Measurements from ENCODE around the gene TTC27. TPM values are rescaled to one million over a fixed set of nuclear protein-coding genes. Genes with fewer than 3 reads are reported as not detected.

Gene TTC27
- total RNA-seq, 4 donors from 2014 or later: 10.5 to 46.2 (median 17.9) TPM

DNA sequence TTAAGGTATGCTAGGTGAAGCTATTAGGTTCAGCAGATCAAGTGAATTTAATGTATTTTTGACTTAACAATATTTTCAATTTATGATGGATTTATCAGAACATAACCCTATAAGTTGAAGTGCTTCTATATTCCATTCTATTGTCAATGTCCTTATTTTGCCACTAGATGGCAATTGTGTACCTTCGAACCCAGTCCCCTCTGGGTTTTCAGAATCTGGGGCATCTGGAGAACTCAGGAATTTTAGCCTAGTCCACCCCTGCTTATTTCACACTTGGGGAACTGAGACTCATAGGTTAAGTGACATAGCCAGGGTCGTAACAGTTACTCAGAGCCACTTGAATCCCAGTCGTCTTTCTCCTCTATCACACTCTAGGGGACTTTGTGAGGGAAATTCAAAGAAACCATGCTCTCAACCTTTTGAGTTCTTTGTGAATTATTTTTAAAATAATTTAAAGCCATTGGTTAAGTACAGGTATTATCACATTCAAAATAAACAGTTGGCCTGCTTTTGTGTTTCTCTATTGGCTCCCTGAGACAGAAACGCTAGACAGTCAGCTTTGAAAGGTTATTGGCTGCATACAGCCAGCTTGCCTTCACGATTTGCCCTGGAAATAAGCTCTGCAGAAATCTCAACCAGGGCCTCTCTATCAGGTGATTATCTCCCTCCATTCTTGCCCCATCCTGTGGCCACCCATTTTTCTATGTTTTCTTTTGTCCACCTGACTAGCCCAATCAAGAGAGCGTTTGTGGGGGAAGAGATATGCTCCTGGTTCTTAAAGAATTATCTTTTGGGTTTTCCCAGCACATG, 145.0 kb downstream of the TTC27 start:
- Histone ChIP-seq H3K9me3 (no peaks in the 10 kb centered on the region), H3K36me3 (no peaks in the 10 kb centered on the region), H3K27ac (peak overlapping the region; percentile 4 to 50), H3K27me3 (no peaks in the 10 kb centered on the region), H3K4me3 (no peak overlapping the region), H3K4me1 (no peaks in the 10 kb centered on the region)
- intact Hi-C loops (cut with DNase I; ENCODE audit: low total_unique reads): loop anchor here (5.0 to 10.0 kb wide), 3 partner anchors 172 to 612 kb away; partner anchors contain the start of gene LTBP1
- peak in 1 of 2 donors; percentile 18 for DNase-seq
- TF ChIP-seq CTCF (IDR thresholded peaks at IDR 0.05) (peak; percentile 54 to 78 (median 72)), POLR2A (IDR thresholded peaks at IDR 0.05) (no peak)

- no peaks in the 10 kb centered on the region for H3K4me1 ChIP-seq
- H3K4me3 ChIP-seq: no peak overlapping the region
- no peaks in the 10 kb centered on the region for H3K36me3 ChIP-seq
- DNase-seq: no peak
- intact Hi-C loops (cut with DNase I; ENCODE audit: low total_unique reads): loop anchor here (5.0 to 10.0 kb wide), 3 partner anchors 171 to 611 kb away; partner anchors contain the start of gene LTBP1
- peak overlapping the region; percentile 4 to 50 for H3K27ac ChIP-seq
- TF ChIP-seq POLR2A (IDR thresholded peaks at IDR 0.05): no peak
- TF ChIP-seq CTCF (IDR thresholded peaks at IDR 0.05): no peak
- H3K27me3 ChIP-seq: no peaks in the 10 kb centered on the region
- no peaks in the 10 kb centered on the region for H3K9me3 ChIP-seq
These were observed 145.6 kb downstream of the TTC27 start for GRCh38 chr2:32773448-32773808.

DNA sequence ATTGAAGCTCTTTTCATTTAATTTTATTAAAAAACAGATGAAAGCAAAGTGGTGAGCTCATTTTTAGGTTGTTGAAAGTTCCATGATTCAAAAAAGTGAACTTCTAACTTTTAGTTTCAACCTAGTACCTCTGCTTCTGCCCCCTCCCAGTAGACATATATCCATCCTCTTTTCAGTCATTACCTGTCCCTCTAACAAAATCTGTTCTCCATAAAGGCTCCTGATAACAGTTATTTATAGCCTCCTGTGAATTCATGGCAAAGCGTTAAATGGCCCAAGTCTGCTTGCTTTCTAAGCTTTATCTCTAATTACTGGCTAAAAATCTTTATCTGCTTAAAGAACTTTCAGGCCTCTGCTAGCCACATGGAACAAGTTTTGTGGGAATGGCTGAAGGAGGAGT, 148.1 kb downstream of the TTC27 start:
- Histone ChIP-seq H3K36me3 (no peaks in the 10 kb centered on the region), H3K4me1 (no peaks in the 10 kb centered on the region), H3K27ac (peak overlapping the region; percentile 10 to 54), H3K9me3 (no peaks in the 10 kb centered on the region), H3K27me3 (no peaks in the 10 kb centered on the region), H3K4me3 (no peak overlapping the region)
- intact Hi-C loops (cut with DNase I; ENCODE audit: low total_unique reads): loop anchor here (10.0 kb wide), 2 partner anchors 169 to 609 kb away; partner anchors contain the start of gene LTBP1
- DNase-seq: no peak
- no peak for TF ChIP-seq POLR2A (IDR thresholded peaks at IDR 0.05)
- no peak for TF ChIP-seq CTCF (IDR thresholded peaks at IDR 0.05)

GRCh38 chr2:32777714-32778113, 149.9 kb downstream of the TTC27 start:
- Histone ChIP-seq H3K4me1 (no peaks in the 10 kb centered on the region), H3K9me3 (peaks cover 0 to 3% of the 10 kb centered on the region in 2 donors), H3K36me3 (no peaks in the 10 kb centered on the region), H3K27me3 (no peaks in the 10 kb centered on the region), H3K27ac (no peak overlapping the region), H3K4me3 (no peak overlapping the region)
- intact Hi-C loops (cut with DNase I; ENCODE audit: low total_unique reads): loop anchor here (10.0 kb wide), 2 partner anchors 167 to 607 kb away; partner anchors contain the start of gene LTBP1
- no peak for DNase-seq
- TF ChIP-seq POLR2A (IDR thresholded peaks at IDR 0.05) (no peak), CTCF (IDR thresholded peaks at IDR 0.05) (no peak)

GRCh38 chr2:32780961-32781360, 153.1 kb downstream of the TTC27 start:
- Histone ChIP-seq H3K36me3 (no peaks in the 10 kb centered on the region), H3K4me3 (no peak overlapping the region), H3K27me3 (no peaks in the 10 kb centered on the region), H3K4me1 (no peaks in the 10 kb centered on the region), H3K9me3 (peaks cover 0 to 3% of the 10 kb centered on the region in 2 donors), H3K27ac (no peak overlapping the region)
- DNase-seq: no peak
- TF ChIP-seq CTCF (IDR thresholded peaks at IDR 0.05) (no peak), POLR2A (IDR thresholded peaks at IDR 0.05) (no peak)
- intact Hi-C loops (cut with DNase I; ENCODE audit: low total_unique reads): no loop called here

Measured in uterus (tissue), 4 donors.